Caco-2 (cell line): ENCODE data around the gene FBXO38. TPM values are rescaled to one million over a fixed set of nuclear protein-coding genes. Genes with fewer than 3 reads are reported as not detected.

Source experiments
- BruUV-seq: library from RNA; stranded (reverse); fragments of 400-500 nt; replicated peaks from 2 replicates; lab custom pipeline; 2021; lab: Mats Ljungman, UMichigan
- CTCF ChIA-PET: fragments of 300-600 bp; sonication (Branson Sonifier 250); formaldehyde crosslinking; loops from one replicate; lab custom pipeline; 2022; ENCODE audit warnings: antibody characterized with exemption; lab: Charles Lee
- POLR2A ChIA-PET: fragments of 300-600 bp; sonication (Branson Sonifier 250); formaldehyde crosslinking; loops from one replicate; lab custom pipeline; 2022; ENCODE audit warnings: antibody characterized with exemption; lab: Charles Lee
- DNase-seq, 2 experiments: peaks; one replicate each; pipeline versions ENCODE4 v3.0.0 to v3.0.0-alpha.2; 2020 to 2022
- H3K27me3 ChIP-seq: replicated peaks from 2 replicates; pipeline ENCODE4 v1.6.0; 2011; ENCODE audit warnings: low read length; ENCODE audit not compliant: control insufficient read depth, insufficient read depth
- H3K36me3 ChIP-seq: 2 replicates; pipeline ENCODE4 v1.5.1; 2011; ENCODE audit warnings: low read length; ENCODE audit not compliant: control insufficient read depth, insufficient read depth
- H3K4me1 ChIP-seq: fragments of 250-450 bp; sonication (Bioruptor Pico); 2 replicates; pipeline ENCODE4 v1.5.1; 2020; ENCODE audit warnings: mild to moderate bottlenecking
- H3K4me3 ChIP-seq: 2 replicates; pipeline ENCODE4 v1.5.1; 2011; ENCODE audit warnings: low read depth, mild to moderate bottlenecking, control low read depth, low read length
- H3K9me3 ChIP-seq: fragments of 250-450 bp; sonication (Bioruptor Pico); 2 replicates; pipeline ENCODE4 v1.5.1; 2020; ENCODE audit warnings: mild to moderate bottlenecking, moderate library complexity
- H3K27ac Mint-ChIP-seq: one replicate; pipeline ENCODE4 v1.8.0; 2022; ENCODE audit warnings: mixed read lengths; ENCODE audit not compliant: unreplicated experiment
- H3K27me3 Mint-ChIP-seq: one replicate; pipeline ENCODE4 v1.8.0; 2022; ENCODE audit warnings: mixed read lengths; ENCODE audit not compliant: insufficient read depth, unreplicated experiment
- H3K36me3 Mint-ChIP-seq: one replicate; pipeline ENCODE4 v1.8.0; 2022; ENCODE audit warnings: mild to moderate bottlenecking, mixed read lengths; ENCODE audit not compliant: insufficient read depth, unreplicated experiment
- H3K4me1 Mint-ChIP-seq: one replicate; pipeline ENCODE4 v1.8.0; 2022; ENCODE audit warnings: low read depth, mixed read lengths; ENCODE audit not compliant: unreplicated experiment
- H3K4me3 Mint-ChIP-seq: one replicate; pipeline ENCODE4 v1.8.0; 2022; ENCODE audit warnings: mild to moderate bottlenecking, moderate library complexity, mixed read lengths; ENCODE audit not compliant: unreplicated experiment
- H3K9me3 Mint-ChIP-seq: one replicate; pipeline ENCODE4 v1.8.0; 2022; ENCODE audit warnings: mixed read lengths; ENCODE audit not compliant: unreplicated experiment
- intact Hi-C: fragments of 100-400 bp; cut with micrococcal nuclease; formaldehyde crosslinking; loops from one replicate; pipeline ENCODE4 v1.10.0; 2022; ENCODE audit not compliant: unreplicated experiment
- total RNA-seq: library from RNA; stranded (reverse); gene quantifications from 2 replicates; pipeline ENCODE4 v1.2.3, GENCODE V29; 2022
- TF ChIP-seq, protein P1 (sequence below), 2 experiments: fragments of 200-600 bp in 1 of 2; IDR thresholded peaks; 1 replicate in 1 of 2; 2 replicates in 1 of 2; pipeline versions ENCODE4 v1.5.1 to v1.8.0; 2011 to 2022; ENCODE audit warnings: antibody characterized with exemption in 1 of 2, control low read depth in 1 of 2, inconsistent platforms in 1 of 2, low read depth in 1 of 2, low read length in 1 of 2, mild to moderate bottlenecking in 1 of 2, moderate library complexity in 1 of 2; ENCODE audit not compliant: insufficient read depth in 1 of 2, severe bottlenecking in 1 of 2, unreplicated experiment in 1 of 2

The FBXO38 gene
- total RNA-seq, 1 experiment from 2014 or later, result 36.7 TPM

GRCh38 chr5:148491793-148492184, 108.0 kb downstream of the FBXO38 start:
- BruUV-seq, result no TSS peak
- H3K36me3 Mint-ChIP-seq, result no peaks in the 10 kb centered on the region
- H3K4me3 Mint-ChIP-seq, result no peak overlapping the region
- Histone ChIP-seq H3K36me3 (no peaks in the 10 kb centered on the region), H3K4me3 (no peak overlapping the region), H3K27me3 (no peaks in the 10 kb centered on the region; the same call in 1 of the 2 replicates), H3K4me1 (no peaks in the 10 kb centered on the region), H3K9me3 (no peaks in the 10 kb centered on the region)
- DNase-seq, result no peak
- POLR2A ChIA-PET, result no interaction called here
- H3K27me3 Mint-ChIP-seq, result peaks cover 12% of the 10 kb centered on the region
- TF ChIP-seq, protein P1, sequence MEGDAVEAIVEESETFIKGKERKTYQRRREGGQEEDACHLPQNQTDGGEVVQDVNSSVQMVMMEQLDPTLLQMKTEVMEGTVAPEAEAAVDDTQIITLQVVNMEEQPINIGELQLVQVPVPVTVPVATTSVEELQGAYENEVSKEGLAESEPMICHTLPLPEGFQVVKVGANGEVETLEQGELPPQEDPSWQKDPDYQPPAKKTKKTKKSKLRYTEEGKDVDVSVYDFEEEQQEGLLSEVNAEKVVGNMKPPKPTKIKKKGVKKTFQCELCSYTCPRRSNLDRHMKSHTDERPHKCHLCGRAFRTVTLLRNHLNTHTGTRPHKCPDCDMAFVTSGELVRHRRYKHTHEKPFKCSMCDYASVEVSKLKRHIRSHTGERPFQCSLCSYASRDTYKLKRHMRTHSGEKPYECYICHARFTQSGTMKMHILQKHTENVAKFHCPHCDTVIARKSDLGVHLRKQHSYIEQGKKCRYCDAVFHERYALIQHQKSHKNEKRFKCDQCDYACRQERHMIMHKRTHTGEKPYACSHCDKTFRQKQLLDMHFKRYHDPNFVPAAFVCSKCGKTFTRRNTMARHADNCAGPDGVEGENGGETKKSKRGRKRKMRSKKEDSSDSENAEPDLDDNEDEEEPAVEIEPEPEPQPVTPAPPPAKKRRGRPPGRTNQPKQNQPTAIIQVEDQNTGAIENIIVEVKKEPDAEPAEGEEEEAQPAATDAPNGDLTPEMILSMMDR (IDR thresholded peaks at IDR 0.05; ENCODE audit: insufficient read depth in 1 of 2, low read depth in 1 of 2, low read length in 1 of 2, severe bottlenecking in 1 of 2, unreplicated experiment in 1 of 2), result no peak
- CTCF ChIA-PET, result no interaction called here
- H3K9me3 Mint-ChIP-seq, result no peaks in the 10 kb centered on the region
- intact Hi-C loops, result no loop called here
- no peak overlapping the region for H3K27ac Mint-ChIP-seq
- no peaks in the 10 kb centered on the region for H3K4me1 Mint-ChIP-seq

DNA sequence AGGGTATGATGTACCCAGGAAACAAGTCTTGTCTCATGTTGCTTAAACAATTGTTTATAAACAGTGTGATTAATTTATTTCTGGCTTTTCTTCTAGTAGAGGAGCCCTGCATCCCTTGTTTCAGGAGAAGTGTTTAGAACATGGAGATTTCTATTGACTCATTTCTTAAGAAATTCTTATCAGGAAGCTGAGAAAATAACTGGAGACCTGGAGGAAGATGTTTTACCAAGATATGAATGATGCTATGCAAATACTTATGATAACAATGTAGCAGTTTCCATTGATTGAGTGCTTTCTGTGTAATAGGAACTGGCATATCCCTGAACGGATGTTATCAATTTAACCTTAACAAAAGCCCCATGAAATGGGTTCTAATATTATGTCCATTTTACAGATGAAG, 108.6 kb downstream of the FBXO38 start:
- Mint-ChIP-seq H3K4me3 (no peak overlapping the region), H3K36me3 (no peaks in the 10 kb centered on the region), H3K27ac (no peak overlapping the region), H3K4me1 (no peaks in the 10 kb centered on the region), H3K9me3 (no peaks in the 10 kb centered on the region), H3K27me3 (peaks cover 8% of the 10 kb centered on the region)
- intact Hi-C loops, result no loop called here
- no peaks in the 10 kb centered on the region for H3K9me3 ChIP-seq
- TF ChIP-seq, protein P1 (IDR thresholded peaks at IDR 0.05; ENCODE audit: insufficient read depth in 1 of 2, low read depth in 1 of 2, low read length in 1 of 2, severe bottlenecking in 1 of 2, unreplicated experiment in 1 of 2), result no peak
- no peaks in the 10 kb centered on the region; the same call in 1 of the 2 replicates for H3K27me3 ChIP-seq
- H3K36me3 ChIP-seq, result no peaks in the 10 kb centered on the region
- H3K4me3 ChIP-seq, result no peak overlapping the region
- ChIA-PET CTCF (no interaction called here), POLR2A (no interaction called here)
- no TSS peak for BruUV-seq
- no peaks in the 10 kb centered on the region for H3K4me1 ChIP-seq
- DNase-seq, result no peak

Other genes with a start within 250 kb of the FBXO38 start
- not detected in 2 replicates for gene SPINK14, start 215.4 kb upstream of the FBXO38 start, total RNA-seq
- gene SPINK6, start 180.9 kb upstream of the FBXO38 start, total RNA-seq, result not detected in 2 replicates
- gene MARCOL, start 145.4 kb upstream of the FBXO38 start, total RNA-seq, result not detected in 2 replicates
- not detected in 2 replicates for gene SPINK13, start 115.2 kb upstream of the FBXO38 start, total RNA-seq
- gene SPINK7, start 71.5 kb upstream of the FBXO38 start, total RNA-seq, result not detected in 2 replicates
- gene SPINK9, start 48.4 kb upstream of the FBXO38 start, total RNA-seq, result not detected in 2 replicates